HUES64 (cell line): Measurements from ENCODE around the gene TNN. TPM values are rescaled to one million over a fixed set of nuclear protein-coding genes. Genes with fewer than 3 reads are reported as not detected.
"Not testable (repeated sequence)": the region's sequence is repeated elsewhere in the genome, so short reads cannot be mapped to it uniquely, and the experiment has no call there.

ENCODE experiments used
- H3K27ac ChIP-seq: 2 replicates; pipeline ENCODE4 v1.7.0; 2013; ENCODE audit warnings: low read depth, low read length, inconsistent platforms
- H3K27me3 ChIP-seq: 2 replicates; pipeline ENCODE4 v1.6.1; 2013; ENCODE audit warnings: mild to moderate bottlenecking, low read length; ENCODE audit not compliant: insufficient read depth
- H3K36me3 ChIP-seq: 2 replicates; pipeline ENCODE4 v1.6.1; 2013; ENCODE audit warnings: mild to moderate bottlenecking, low read length; ENCODE audit not compliant: insufficient read depth
- H3K4me1 ChIP-seq: 2 replicates; pipeline ENCODE4 v1.6.1; 2013; ENCODE audit warnings: mild to moderate bottlenecking, low read length, moderate library complexity; ENCODE audit not compliant: insufficient read depth
- H3K4me3 ChIP-seq: 2 replicates; pipeline ENCODE4 v1.5.1; 2013; ENCODE audit warnings: mild to moderate bottlenecking, low read length, moderate library complexity
- H3K9ac ChIP-seq: 2 replicates; pipeline ENCODE4 v1.6.1; 2013; ENCODE audit warnings: mild to moderate bottlenecking, low read depth, low read length
- H3K9me3 ChIP-seq: 2 replicates; pipeline ENCODE4 v1.6.1; 2013; ENCODE audit warnings: low read depth, low read length; ENCODE audit not compliant: insufficient read depth
- WGBS: fragments of 150-250, 120-280 bp; methylation state at CpG from one replicate; pipeline ENCODE4 v1.1.7; 2013; ENCODE audit warnings: missing lambda C conversion rate; 5-methylcytosine and 5-hydroxymethylcytosine counted together
- polyA plus RNA-seq, 2 experiments: library from polyadenylated mRNA; stranded (reverse); fragments of 50-300 nt; gene quantifications; one replicate each; pipeline ENCODE4 v1.2.3, GENCODE V29; 2013

The TNN gene, protein sequence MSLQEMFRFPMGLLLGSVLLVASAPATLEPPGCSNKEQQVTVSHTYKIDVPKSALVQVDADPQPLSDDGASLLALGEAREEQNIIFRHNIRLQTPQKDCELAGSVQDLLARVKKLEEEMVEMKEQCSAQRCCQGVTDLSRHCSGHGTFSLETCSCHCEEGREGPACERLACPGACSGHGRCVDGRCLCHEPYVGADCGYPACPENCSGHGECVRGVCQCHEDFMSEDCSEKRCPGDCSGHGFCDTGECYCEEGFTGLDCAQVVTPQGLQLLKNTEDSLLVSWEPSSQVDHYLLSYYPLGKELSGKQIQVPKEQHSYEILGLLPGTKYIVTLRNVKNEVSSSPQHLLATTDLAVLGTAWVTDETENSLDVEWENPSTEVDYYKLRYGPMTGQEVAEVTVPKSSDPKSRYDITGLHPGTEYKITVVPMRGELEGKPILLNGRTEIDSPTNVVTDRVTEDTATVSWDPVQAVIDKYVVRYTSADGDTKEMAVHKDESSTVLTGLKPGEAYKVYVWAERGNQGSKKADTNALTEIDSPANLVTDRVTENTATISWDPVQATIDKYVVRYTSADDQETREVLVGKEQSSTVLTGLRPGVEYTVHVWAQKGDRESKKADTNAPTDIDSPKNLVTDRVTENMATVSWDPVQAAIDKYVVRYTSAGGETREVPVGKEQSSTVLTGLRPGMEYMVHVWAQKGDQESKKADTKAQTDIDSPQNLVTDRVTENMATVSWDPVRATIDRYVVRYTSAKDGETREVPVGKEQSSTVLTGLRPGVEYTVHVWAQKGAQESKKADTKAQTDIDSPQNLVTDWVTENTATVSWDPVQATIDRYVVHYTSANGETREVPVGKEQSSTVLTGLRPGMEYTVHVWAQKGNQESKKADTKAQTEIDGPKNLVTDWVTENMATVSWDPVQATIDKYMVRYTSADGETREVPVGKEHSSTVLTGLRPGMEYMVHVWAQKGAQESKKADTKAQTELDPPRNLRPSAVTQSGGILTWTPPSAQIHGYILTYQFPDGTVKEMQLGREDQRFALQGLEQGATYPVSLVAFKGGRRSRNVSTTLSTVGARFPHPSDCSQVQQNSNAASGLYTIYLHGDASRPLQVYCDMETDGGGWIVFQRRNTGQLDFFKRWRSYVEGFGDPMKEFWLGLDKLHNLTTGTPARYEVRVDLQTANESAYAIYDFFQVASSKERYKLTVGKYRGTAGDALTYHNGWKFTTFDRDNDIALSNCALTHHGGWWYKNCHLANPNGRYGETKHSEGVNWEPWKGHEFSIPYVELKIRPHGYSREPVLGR (N-terminal part only)
- polyA plus RNA-seq (2013, experiment 1 of 2): 0.10 TPM
- 0.19 TPM for polyA plus RNA-seq (2013, experiment 2 of 2)

DNA sequence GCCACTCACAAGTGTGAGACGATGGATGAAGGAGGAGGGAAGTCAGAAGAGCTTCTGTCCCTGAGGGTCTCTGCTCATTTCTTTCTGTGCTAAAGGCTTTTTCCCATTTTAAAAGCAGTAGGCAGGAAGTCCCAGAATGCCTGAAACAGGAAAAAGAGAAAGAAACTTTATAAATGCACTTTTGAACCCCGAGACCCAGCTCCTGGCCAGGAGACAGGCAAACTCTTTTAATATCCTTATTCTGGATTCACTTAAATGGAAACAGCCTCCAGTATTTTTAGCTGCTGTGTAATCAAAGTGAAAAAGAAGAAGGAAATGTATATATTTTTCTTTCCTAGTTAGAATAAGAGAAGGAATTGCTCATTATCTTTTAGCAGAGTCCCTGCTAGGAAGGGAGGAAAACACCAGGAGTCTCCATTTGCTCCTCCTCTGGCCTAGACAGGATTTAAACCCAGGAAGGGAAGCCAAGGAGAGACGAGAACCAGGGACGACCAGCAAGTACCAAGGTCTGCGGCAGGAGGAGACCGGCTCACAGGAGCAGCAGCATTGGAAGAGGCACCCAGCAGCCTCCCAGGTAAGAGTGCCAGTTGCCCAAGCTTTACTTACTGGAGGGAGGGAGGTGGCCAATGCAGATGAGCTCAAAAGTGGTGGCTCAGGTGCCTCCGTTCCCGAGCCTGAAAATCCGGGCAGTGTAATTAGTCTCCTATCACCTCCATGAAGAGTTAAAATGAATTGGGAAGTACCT, at the start of gene TNN:
Gene TNN (plus strand): TSS at position 472 of the 745 bp plus-strand sequence. CDS start 9,586 bp downstream, outside the sequence.
- Histone ChIP-seq H3K4me3 (no peak within 1 kb of the TSS), H3K4me1 (peaks cover 9% of the 10 kb centered on the region), H3K36me3 (no peaks in the 10 kb centered on the region), H3K27ac (no peak within 1 kb of the TSS), H3K9ac (no peak within 1 kb of the TSS), H3K9me3 (no peaks in the 10 kb centered on the region), H3K27me3 (no peaks in the 10 kb centered on the region)
- 89% methylated on average over 9 of the region's 9 CpGs for WGBS

GRCh38 chr1:175019524-175019923, 48.1 kb upstream of the TNN start:
- Histone ChIP-seq H3K27ac (no peak overlapping the region), H3K4me3 (no peak overlapping the region), H3K27me3 (no peaks in the 10 kb centered on the region), H3K9ac (no peak overlapping the region), H3K36me3 (peaks cover 37% of the 10 kb centered on the region), H3K4me1 (no peaks in the 10 kb centered on the region), H3K9me3 (no peaks in the 10 kb centered on the region)
- WGBS: 96% methylated on average over 2 of the region's 3 CpGs

DNA sequence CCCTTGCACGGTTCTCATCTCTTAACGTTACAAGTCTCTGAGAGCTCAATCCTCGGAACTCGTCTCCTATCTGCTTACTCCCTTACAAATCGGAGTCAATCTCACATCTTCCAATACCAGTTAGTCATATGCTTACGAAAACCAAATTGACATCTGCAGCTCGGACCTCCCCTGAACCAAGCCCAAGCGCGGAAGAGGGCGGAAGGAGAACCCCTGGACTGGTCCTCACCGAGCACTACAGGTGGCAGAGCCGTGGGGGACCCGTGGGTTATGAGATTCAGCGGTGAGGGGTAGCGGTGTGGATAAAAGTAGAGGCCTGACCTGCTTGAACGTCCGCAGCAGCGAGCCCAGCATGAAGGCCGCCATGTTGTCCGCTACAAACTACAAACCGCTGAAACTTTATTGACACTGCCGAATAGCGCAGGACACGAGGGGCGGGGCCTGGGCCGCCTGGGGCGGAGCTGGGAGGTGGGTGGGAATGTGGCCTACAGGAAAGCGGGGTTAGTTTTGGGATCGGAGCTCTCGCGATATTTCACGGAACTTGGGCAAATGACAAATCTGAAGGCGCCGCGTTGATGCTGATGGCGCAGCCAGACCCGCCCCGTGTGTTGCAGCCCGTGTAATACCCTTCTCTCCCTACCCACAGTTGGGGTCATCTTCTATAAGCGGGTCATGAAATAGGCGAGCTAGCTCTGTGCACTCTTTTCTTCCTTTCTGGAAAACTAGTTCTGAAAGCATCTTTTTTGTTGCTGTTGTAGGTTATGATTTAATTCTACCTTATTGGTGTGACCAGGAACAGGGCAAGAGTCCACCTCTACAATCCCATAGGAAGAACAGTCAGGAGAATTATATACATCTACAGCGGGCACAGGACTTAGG, 44.4 kb upstream of the TNN start, which contains the start of gene MRPS14:
Gene MRPS14 (minus strand): TSS at position 383 of the 879 bp plus-strand sequence. CDS start 17 bp downstream, at position 366.
- Histone ChIP-seq H3K9ac (peak within 1 kb of the TSS; percentile 86), H3K27ac (peak within 1 kb of the TSS; percentile 61), H3K4me3 (peak within 1 kb of the TSS; percentile 94), H3K36me3 (peaks cover 4% of the 10 kb centered on the region), H3K4me1 (no peaks in the 10 kb centered on the region), H3K27me3 (no peaks in the 10 kb centered on the region), H3K9me3 (no peaks in the 10 kb centered on the region)
- WGBS: 3% methylated on average over 42 of the region's 42 CpGs

GRCh38 chr1:175023922-175024242, 43.8 kb upstream of the TNN start:
- WGBS: 92% methylated on average over 2 of the region's 2 CpGs
- not testable (repeated sequence) for H3K4me1 ChIP-seq, H3K36me3 ChIP-seq, H3K9me3 ChIP-seq, H3K27me3 ChIP-seq
- Histone ChIP-seq H3K27ac (peak overlapping the region; percentile 57), H3K9ac (peak overlapping the region; percentile 76), H3K4me3 (peak overlapping the region; percentile 94)

DNA sequence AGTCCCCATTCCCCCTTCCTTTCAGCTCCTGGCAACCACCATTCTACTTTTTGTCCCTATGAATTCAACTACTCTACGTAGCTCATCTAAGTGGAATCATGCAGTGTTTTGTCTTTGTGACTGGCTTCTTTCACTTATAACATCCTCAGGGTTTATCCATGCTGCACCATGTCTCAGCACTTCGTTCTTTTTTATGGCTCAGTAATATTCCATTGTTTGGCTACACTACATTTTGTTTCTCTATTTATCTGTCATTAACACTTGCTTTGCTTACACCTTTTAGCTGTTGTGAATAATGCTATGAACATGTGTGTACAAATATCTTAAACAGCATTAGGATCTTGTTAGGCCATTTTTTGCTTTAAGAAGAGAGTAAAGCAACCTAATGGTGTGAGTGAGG, 42.9 kb upstream of the TNN start:
- Histone ChIP-seq H3K4me3 (no peak overlapping the region), H3K27ac (no peak overlapping the region), H3K36me3 (no peaks in the 10 kb centered on the region), H3K4me1 (no peaks in the 10 kb centered on the region), H3K9ac (no peak overlapping the region), H3K27me3 (no peaks in the 10 kb centered on the region), H3K9me3 (no peaks in the 10 kb centered on the region)
- 92% methylated on average over 2 of the region's 2 CpGs for WGBS

- Histone ChIP-seq H3K36me3 (no peaks in the 10 kb centered on the region), H3K9ac (no peak overlapping the region), H3K9me3 (no peaks in the 10 kb centered on the region), H3K4me1 (peaks cover 13% of the 10 kb centered on the region), H3K27me3 (no peaks in the 10 kb centered on the region), H3K27ac (no peak overlapping the region), H3K4me3 (no peak overlapping the region)
- 92% methylated on average over 4 of the region's 4 CpGs for WGBS
These were observed 33.7 kb upstream of the TNN start for GRCh38 chr1:175033953-175034352.

DNA sequence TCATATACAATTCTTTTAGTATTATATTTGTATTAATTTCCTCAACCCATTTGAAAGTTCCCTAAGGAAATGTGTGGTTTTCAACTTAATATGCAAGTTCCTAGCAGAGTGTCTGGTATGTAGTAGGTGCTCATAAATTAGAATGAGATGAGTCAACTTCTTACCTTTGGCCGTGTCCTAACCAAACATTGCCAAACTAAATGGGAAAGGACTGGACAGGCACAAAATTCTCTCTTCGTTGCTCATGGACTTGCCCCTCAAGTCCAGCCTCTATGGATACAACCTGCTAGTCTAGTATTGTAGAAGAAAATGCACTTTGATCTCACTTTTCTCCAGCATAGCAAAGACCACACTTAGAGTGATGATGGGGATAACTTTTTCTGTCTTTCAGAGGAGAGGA, 32.9 kb upstream of the TNN start:
- Histone ChIP-seq H3K27ac (no peak overlapping the region), H3K9me3 (no peaks in the 10 kb centered on the region), H3K27me3 (no peaks in the 10 kb centered on the region), H3K36me3 (no peaks in the 10 kb centered on the region), H3K4me3 (no peak overlapping the region), H3K4me1 (peaks cover 13% of the 10 kb centered on the region), H3K9ac (no peak overlapping the region)
- WGBS: 97% methylated on average over 2 of the region's 2 CpGs

- Histone ChIP-seq H3K4me3 (no peak overlapping the region), H3K9me3 (no peaks in the 10 kb centered on the region), H3K27ac (no peak overlapping the region), H3K9ac (no peak overlapping the region), H3K4me1 (peaks cover 13% of the 10 kb centered on the region), H3K27me3 (no peaks in the 10 kb centered on the region), H3K36me3 (no peaks in the 10 kb centered on the region)
- 88% methylated on average over 5 of the region's 6 CpGs for WGBS
These were observed 31.8 kb upstream of the TNN start for GRCh38 chr1:175035865-175036264.

DNA sequence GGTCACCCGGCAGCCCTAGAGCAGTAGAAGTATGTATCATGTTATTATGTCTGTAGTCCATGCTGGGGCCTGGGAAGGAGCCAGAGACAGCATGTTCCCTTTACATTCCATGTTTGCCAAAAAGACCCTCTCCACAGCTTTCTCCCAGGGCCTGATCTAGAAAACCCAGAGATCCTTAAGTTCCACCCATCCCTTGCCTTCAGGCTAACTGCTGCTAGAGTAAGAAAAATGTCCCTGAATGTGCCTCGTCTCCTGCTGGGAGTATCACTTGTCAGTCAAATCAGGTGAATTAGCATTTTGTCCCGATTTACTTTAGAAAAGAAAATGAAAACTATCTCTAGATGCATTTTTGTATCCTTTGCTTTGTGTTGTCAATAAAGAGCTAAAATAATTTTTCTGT, 31.2 kb upstream of the TNN start:
- H3K27me3 ChIP-seq: no peaks in the 10 kb centered on the region
- no peak overlapping the region for H3K4me3 ChIP-seq
- H3K36me3 ChIP-seq: no peaks in the 10 kb centered on the region
- no peaks in the 10 kb centered on the region for H3K9me3 ChIP-seq
- peaks cover 13% of the 10 kb centered on the region for H3K4me1 ChIP-seq
- H3K27ac ChIP-seq: no peak overlapping the region
- no peak overlapping the region for H3K9ac ChIP-seq
- WGBS: 56% methylated on average over 3 of the region's 3 CpGs

GRCh38 chr1:175037416-175037815, 30.2 kb upstream of the TNN start:
- Histone ChIP-seq H3K27ac (no peak overlapping the region), H3K4me1 (peaks cover 13% of the 10 kb centered on the region), H3K9me3 (no peaks in the 10 kb centered on the region), H3K27me3 (no peaks in the 10 kb centered on the region), H3K4me3 (no peak overlapping the region), H3K9ac (no peak overlapping the region), H3K36me3 (no peaks in the 10 kb centered on the region)
- WGBS: 81% methylated on average over 5 of the region's 7 CpGs
